GM19099 (cell line): Measurements from ENCODE around the gene ING5.

Experiments used
- POLR2A ChIP-seq: IDR thresholded peaks from 3 replicates; pipeline ENCODE4 v1.6.1; 2011; ENCODE audit warnings: low read depth; ENCODE audit not compliant: insufficient read length; ENCODE audit errors: extremely low read depth

Gene ING5

GRCh38 chr2:241771286-241772062 is 69.6 kb downstream of the ING5 start:
- TF ChIP-seq POLR2A, result no peak

- TF ChIP-seq POLR2A, result no peak
Measured at GRCh38 chr2:241772063-241772499, 70.2 kb downstream of the ING5 start.

- TF ChIP-seq POLR2A, result no peak
Measured at GRCh38 chr2:241773511-241774418, 71.9 kb downstream of the ING5 start.

GRCh38 chr2:241774419-241775222 is 72.8 kb downstream of the ING5 start:
- no peak for TF ChIP-seq POLR2A

GRCh38 chr2:241775223-241776177 is 73.7 kb downstream of the ING5 start:
- TF ChIP-seq POLR2A, result no peak

- no peak for TF ChIP-seq POLR2A
Measured at GRCh38 chr2:241776336-241777169, 74.7 kb downstream of the ING5 start, which contains the start of gene GAL3ST2. GAL3ST2 (plus strand) TSS chr2:241776822; CDS start chr2:241776956, 134 bp downstream.

GRCh38 chr2:241777170-241777685 is 75.4 kb downstream of the ING5 start:
- no peak for TF ChIP-seq POLR2A

GRCh38 chr2:241777686-241778627 is 76.1 kb downstream of the ING5 start:
- TF ChIP-seq POLR2A, result no peak
